Suprapubic skin (tissue), 4 donors: Measurements from ENCODE around the gene RBMS3. TPM values are rescaled to one million over a fixed set of nuclear protein-coding genes. Genes with fewer than 3 reads are reported as not detected.

ENCODE experiments used
- DNase-seq, 2 donors: peaks; one replicate each; pipeline ENCODE4 v3.0.0-alpha.2; 2019; ENCODE audit warnings: low spot score in 2 of 2
- H3K27ac ChIP-seq: fragments of 200-600 bp; sonication (generic); one replicate; pipeline ENCODE4 v1.5.1; 2019
- H3K27me3 ChIP-seq: fragments of 200-600 bp; sonication (generic); one replicate; pipeline ENCODE4 v1.5.1; 2019
- H3K36me3 ChIP-seq: fragments of 200-600 bp; sonication (generic); one replicate; pipeline ENCODE4 v1.5.1; 2019
- H3K4me1 ChIP-seq: fragments of 200-600 bp; sonication (generic); one replicate; pipeline ENCODE4 v1.5.1; 2019
- H3K4me3 ChIP-seq: fragments of 200-600 bp; sonication (generic); one replicate; pipeline ENCODE4 v1.5.1; 2019; ENCODE audit warnings: mild to moderate bottlenecking
- H3K9me3 ChIP-seq: fragments of 200-600 bp; sonication (generic); one replicate; pipeline ENCODE4 v1.5.1; 2019
- CTCF ChIP-seq, 2 donors: fragments of 200-600 bp in 1 of 2; fragments of 450-650 bp in 1 of 2; sonication (generic) in 1 of 2; IDR thresholded peaks; one replicate each; pipeline ENCODE4 v1.5.1; 2016 to 2019; ENCODE audit warnings: antibody characterized with exemption in 2 of 2, mild to moderate bottlenecking in 1 of 2, moderate library complexity in 1 of 2
- EP300 ChIP-seq: sonication (generic); formaldehyde crosslinking; IDR thresholded peaks from one replicate; pipeline ENCODE4 v1.6.1; 2017; ENCODE audit warnings: antibody characterized with exemption
- POLR2A ChIP-seq, 2 donors: fragments of 450-650 bp; IDR thresholded peaks; one replicate each; pipeline ENCODE4 v1.6.1; 2017; ENCODE audit warnings: antibody characterized with exemption in 2 of 2, mild to moderate bottlenecking in 2 of 2, moderate library complexity in 2 of 2
- POLR2AphosphoS5 ChIP-seq, 3 donors: sonication (generic); formaldehyde crosslinking; IDR thresholded peaks; one replicate each; pipeline ENCODE4 v1.6.1; 2017; ENCODE audit warnings: antibody characterized with exemption in 3 of 3
- WGBS: methylation state at CpG from one replicate; pipeline ENCODE4 v1.1.5; 2018; 5-methylcytosine and 5-hydroxymethylcytosine counted together
- total RNA-seq, 4 donors: library from RNA; depleted of rRNA; stranded (reverse); fragments of >200 nt; gene quantifications; one replicate each; pipeline ENCODE4 v1.1.0, GENCODE V29; 2016

RBMS3 gene
- total RNA-seq, 4 donors from 2014 or later, result 7.7 to 23.4 (median 11.9) TPM

DNA sequence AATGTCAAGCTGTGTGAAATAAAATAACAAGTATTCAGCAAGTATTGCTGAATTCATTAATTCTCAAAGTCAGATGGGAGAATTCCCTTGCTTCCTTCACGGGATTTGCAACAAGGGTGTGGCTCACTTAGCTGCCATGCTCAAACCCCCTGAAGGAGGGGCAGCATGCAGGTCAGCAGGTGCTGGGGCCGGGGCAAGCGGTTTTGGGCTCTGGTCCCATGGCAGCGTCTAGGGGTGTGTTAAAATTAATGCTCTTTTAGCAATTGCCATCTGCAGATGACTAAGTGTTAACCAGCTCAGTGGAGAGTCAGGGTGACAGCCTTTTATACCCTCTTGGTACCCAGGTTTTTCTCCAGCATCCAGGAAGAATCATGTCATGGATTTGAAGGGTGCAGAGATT is 40.0 kb upstream of the RBMS3 start:
- no peak for DNase-seq
- H3K9me3 ChIP-seq, result no peaks in the 10 kb centered on the region
- H3K27me3 ChIP-seq, result no peaks in the 10 kb centered on the region
- no peaks in the 10 kb centered on the region for H3K4me1 ChIP-seq
- H3K36me3 ChIP-seq, result no peaks in the 10 kb centered on the region
- no peak for TF ChIP-seq POLR2AphosphoS5 (IDR thresholded peaks at IDR 0.05)
- no peak for TF ChIP-seq POLR2A (IDR thresholded peaks at IDR 0.05)
- no peak overlapping the region for H3K4me3 ChIP-seq
- 93% methylated on average over 3 of the region's 4 CpGs for WGBS
- H3K27ac ChIP-seq, result no peak overlapping the region

DNA sequence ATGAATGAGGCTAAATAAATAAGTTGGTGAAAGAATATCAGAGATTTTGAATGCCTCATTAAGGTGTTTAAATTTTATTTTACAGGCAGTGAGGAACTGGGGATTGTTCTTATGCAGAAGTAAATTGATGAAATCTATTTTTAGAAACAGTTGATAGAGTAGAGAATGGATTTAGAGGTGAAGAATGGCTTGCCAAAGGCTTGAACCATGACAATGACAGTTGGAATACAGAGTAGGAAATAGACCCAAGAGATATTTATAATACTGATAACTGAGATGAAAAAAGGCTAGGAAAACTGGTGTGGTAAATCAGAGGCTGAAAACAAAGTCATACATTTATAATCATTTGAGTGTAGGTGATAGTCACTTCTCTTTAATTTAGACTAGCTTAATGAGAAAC is 39.0 kb upstream of the RBMS3 start:
- TF ChIP-seq POLR2AphosphoS5 (IDR thresholded peaks at IDR 0.05) (no peak), CTCF (IDR thresholded peaks at IDR 0.05) (no peak), EP300 (no peak), POLR2A (IDR thresholded peaks at IDR 0.05) (no peak)
- Histone ChIP-seq H3K27ac (no peak overlapping the region), H3K27me3 (no peaks in the 10 kb centered on the region), H3K36me3 (no peaks in the 10 kb centered on the region), H3K9me3 (no peaks in the 10 kb centered on the region), H3K4me3 (no peak overlapping the region), H3K4me1 (no peaks in the 10 kb centered on the region)
- no peak for DNase-seq

- Histone ChIP-seq H3K4me1 (no peaks in the 10 kb centered on the region), H3K4me3 (no peak overlapping the region), H3K36me3 (no peaks in the 10 kb centered on the region), H3K9me3 (no peaks in the 10 kb centered on the region), H3K27ac (no peak overlapping the region), H3K27me3 (no peaks in the 10 kb centered on the region)
- DNase-seq, result no peak
- WGBS, result 92% methylated on average over 2 of the region's 2 CpGs
- TF ChIP-seq CTCF (IDR thresholded peaks at IDR 0.05), result no peak
- no peak for TF ChIP-seq EP300
- TF ChIP-seq POLR2A (IDR thresholded peaks at IDR 0.05), result no peak
- TF ChIP-seq POLR2AphosphoS5 (IDR thresholded peaks at IDR 0.05), result no peak
Measured at GRCh38 chr3:29242296-29242695, 38.6 kb upstream of the RBMS3 start.

- no peak for TF ChIP-seq POLR2A (IDR thresholded peaks at IDR 0.05)
- TF ChIP-seq EP300, result no peak
- no peak for TF ChIP-seq CTCF (IDR thresholded peaks at IDR 0.05)
Measured at GRCh38 chr3:29245441-29245840, 35.4 kb upstream of the RBMS3 start.

GRCh38 chr3:29247088-29247745 is 33.7 kb upstream of the RBMS3 start:
- Histone ChIP-seq H3K4me1 (no peaks in the 10 kb centered on the region), H3K9me3 (no peaks in the 10 kb centered on the region), H3K4me3 (no peak overlapping the region), H3K27ac (no peak overlapping the region), H3K36me3 (no peaks in the 10 kb centered on the region), H3K27me3 (no peaks in the 10 kb centered on the region)
- 87% methylated on average over 3 of the region's 3 CpGs for WGBS
- no peak for DNase-seq
- no peak for TF ChIP-seq POLR2AphosphoS5 (IDR thresholded peaks at IDR 0.05)
- no peak for TF ChIP-seq CTCF (IDR thresholded peaks at IDR 0.05)

More at GRCh38 chr3:29245441-29245840, 35.4 kb upstream of the RBMS3 start:
- no peak for DNase-seq
- 42% methylated on average over 2 of the region's 2 CpGs for WGBS
- Histone ChIP-seq H3K27me3 (no peaks in the 10 kb centered on the region), H3K4me3 (no peak overlapping the region), H3K36me3 (no peaks in the 10 kb centered on the region), H3K27ac (no peak overlapping the region), H3K4me1 (no peaks in the 10 kb centered on the region), H3K9me3 (no peaks in the 10 kb centered on the region)

DNA sequence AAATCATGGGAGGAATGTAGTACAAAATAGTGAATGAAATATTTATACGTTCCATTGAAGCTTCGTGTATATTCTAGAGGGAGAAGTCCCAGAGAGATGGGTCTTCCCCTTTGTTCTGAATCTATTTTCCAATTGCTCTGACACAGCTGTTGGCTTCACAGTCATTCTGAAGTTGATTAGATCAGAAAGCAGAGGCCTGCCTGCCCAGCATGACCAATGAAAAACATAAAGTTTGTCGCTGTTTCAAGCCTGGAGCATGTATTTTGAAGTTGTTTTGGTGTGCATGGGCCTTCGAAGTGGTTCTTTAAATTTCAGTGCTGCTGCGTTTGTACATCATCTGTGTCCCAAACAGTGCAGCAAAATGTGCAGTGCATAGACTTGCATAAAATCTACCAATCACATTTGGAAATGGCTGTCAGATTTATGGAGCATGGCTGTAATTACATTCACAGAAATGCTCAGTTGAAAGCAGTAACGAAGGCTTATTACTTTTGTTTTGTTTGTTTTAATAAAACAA is 31.0 kb upstream of the RBMS3 start:
- no peaks in the 10 kb centered on the region for H3K27me3 ChIP-seq
- no peak for TF ChIP-seq EP300
- no peak for TF ChIP-seq CTCF (IDR thresholded peaks at IDR 0.05)
- no peak for TF ChIP-seq POLR2AphosphoS5 (IDR thresholded peaks at IDR 0.05)
- no peak for TF ChIP-seq POLR2A (IDR thresholded peaks at IDR 0.05)
- 84% methylated on average over 6 of the region's 6 CpGs for WGBS
- H3K9me3 ChIP-seq, result no peaks in the 10 kb centered on the region
- no peak for DNase-seq
- H3K36me3 ChIP-seq, result no peaks in the 10 kb centered on the region
- H3K4me1 ChIP-seq, result no peaks in the 10 kb centered on the region
- no peak overlapping the region for H3K27ac ChIP-seq
- H3K4me3 ChIP-seq, result no peak overlapping the region
